NCI-H1694 treated with DMSO at 0.1 percent for 48 hours (cell line): ENCODE data around the gene MT1X.

Source experiments
- DNase-seq: peaks from one replicate; lab custom pipeline; 2025; lab: John Stamatoyannopoulos, UW

MT1X gene

GRCh38 chr16:56681939-56682702, at the start of gene MT1X:
Gene MT1X, plus strand, starts transcription at chr16:56682470. Its CDS starts 71 bp downstream, at chr16:56682541.
- DNase-seq = peak; percentile 83

- DNase-seq = no peak
Measured at GRCh38 chr16:56632848-56633365, 49.4 kb upstream of the MT1X start.

DNA sequence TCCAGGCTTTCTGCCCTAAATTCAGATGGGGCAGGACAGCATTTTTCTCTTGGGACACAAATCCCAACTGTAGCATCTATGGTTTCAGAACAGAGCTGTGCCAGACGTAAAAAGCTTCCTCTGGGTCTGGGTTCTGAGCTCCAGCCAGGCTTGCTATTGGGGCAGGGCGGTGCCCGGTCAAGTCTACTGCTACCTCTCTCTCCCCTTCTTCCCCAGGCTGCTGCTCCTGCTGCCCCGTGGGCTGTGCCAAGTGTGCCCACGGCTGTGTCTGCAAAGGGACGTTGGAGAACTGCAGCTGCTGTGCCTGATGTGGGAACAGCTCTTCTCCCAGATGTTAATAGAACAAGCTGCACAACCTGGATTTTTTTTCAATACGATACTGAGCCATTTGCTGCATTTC, 48.7 kb upstream of the MT1X start:
- DNase-seq = no peak

GRCh38 chr16:56634715-56635440, 47.4 kb upstream of the MT1X start:
- DNase-seq = no peak

DNA sequence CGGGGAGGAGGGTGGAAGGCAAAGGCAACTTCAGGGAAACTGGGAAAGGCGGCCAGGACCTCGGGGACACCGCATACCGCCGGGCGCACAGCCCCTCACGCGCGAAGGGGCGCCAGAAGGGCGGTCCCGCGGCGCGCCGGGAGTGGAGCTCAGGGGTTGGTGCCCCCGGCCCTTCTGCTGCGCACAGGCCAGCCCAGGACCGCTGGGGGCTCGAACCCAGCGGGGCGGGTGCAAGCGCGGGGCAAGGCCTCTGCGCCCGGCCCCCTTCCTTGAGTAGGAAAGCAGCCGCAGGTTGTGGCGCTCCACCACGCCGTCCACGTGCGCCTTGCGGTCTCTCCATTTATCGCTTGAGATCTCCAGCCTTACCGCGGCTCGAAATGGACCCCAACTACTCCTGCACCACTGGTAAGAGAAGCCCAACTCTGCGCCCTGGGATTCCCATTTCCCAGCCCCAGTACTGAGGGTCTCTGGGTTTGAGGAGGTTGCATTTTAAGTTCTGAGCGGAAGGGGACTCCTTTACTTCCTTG, 46.8 kb upstream of the MT1X start:
- no peak for DNase-seq

DNA sequence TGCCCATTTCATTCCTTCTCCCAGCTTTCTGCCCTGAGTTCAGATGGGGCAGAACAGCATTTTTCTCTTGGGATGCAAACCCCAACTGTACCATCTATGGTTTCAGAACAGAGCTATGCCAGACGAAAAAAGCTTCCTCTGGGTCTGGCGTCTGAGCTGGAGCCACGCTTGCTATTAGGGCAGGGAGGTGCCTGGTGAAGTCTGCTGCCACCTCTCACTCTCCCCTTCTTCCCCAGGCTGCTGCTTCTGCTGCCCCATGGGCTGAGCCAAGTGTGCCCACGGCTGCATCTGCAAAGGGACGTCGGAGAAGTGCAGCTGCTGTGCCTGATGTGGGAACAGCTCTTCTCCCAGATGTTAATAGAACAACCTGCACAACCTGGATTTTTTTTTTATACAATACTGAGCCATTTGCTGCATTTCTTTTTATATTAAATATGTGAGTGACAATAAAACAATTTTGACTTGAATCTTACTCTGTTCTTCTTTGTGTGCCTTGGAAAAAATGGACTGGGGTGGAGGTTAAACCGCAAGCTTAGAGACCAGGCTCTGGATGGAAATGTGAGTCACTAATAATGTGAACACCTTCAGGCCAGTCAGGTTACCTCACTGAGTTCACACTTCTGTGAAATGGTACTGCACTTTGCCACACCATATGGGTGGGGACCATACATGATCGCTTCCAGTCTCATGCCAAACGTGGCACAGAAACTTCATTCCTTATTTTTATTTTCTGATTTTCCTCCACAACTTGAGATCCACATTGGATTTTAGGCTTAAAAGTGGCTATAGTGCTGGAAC, 45.5 kb upstream of the MT1X start:
- no peak for DNase-seq

GRCh38 chr16:56637814-56638750, 44.2 kb upstream of the MT1X start, which contains the start of gene MT1A:
Gene MT1A, plus strand, starts transcription at chr16:56638666. Its CDS starts 73 bp downstream, at chr16:56638739.
- no peak for DNase-seq

GRCh38 chr16:56639045-56639444, 43.2 kb upstream of the MT1X start:
- DNase-seq = no peak

GRCh38 chr16:56640076-56640475, 42.2 kb upstream of the MT1X start:
- DNase-seq = no peak

DNA sequence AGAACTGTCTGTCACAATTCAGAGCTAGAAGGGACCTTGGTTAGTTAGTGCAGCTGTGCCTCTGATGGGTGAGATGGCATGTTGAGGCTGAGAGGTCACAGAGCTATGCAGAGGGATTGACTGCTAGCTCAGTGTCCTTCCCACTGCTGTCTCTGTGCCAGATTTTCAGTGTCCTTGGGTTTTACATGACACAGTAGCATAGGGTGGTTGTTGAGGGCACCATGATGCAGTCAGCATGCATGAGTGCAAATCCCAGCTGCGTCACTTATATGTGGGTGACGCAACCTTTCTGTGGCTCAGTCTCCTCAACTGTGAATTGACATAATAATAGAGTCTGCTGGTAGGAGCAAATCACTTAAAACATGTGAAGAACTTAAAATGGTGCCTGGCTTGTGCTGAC, 41.1 kb upstream of the MT1X start:
- no peak for DNase-seq

- no peak for DNase-seq
Measured at GRCh38 chr16:56643080-56643778, 39.0 kb upstream of the MT1X start.

DNA sequence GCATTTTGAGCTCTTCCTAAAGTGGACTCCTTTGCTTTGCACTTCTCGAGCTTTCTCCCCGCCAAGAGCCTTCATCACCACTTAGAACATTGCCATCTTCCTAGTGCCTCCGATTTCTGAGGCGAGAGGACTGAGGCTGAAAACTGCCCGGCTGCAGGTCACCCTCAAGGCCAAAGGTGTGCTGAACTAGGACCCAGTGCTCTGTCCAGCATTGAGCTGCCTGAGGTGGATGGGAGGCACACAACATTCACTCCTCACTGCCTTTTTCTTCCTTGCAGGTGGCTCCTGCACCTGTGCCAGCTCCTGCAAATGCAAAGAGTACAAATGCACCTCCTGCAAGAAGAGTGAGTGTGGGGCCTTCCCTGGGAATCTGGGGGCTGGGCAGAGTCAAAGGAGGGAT, 38.4 kb upstream of the MT1X start:
- DNase-seq = no peak

DNA sequence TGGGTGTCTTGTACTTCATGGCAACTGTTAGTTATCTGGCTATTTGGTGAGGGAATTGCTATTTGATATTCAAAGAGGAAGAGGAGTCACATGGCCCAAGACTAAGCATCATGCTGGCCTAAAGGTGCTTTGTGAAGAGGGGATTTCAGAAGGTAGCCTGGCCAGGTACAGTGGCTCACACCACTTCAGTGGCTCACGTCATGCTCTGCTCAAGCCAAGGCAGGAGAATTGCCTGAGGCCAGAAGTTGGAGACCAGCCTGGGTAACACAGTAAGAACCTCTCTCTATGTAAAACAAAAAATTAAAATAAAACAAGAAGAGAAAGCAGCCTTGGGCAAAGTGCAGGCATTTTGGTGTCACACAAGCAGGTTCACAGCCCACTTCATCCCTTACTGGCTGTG, 37.0 kb upstream of the MT1X start:
- DNase-seq = no peak

DNA sequence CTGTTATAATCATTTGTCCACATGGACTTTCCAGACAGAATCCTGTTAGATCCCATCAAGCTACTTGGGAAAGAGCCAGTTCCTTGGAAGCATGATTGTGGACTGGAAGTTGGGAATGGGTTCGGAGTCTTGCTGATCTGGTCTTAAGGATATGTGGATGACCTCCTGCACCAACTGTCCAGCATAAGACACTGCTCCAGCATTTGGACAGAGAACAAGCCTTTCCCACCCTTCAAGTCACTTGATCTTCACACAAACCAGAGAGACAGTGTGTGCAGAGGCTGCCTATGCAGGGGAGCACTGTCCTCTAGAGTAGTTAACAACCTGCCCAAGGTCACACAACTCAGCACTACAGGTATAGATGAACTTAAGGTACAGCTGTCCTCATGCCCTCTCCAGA, 36.4 kb upstream of the MT1X start:
- no peak for DNase-seq

DNA sequence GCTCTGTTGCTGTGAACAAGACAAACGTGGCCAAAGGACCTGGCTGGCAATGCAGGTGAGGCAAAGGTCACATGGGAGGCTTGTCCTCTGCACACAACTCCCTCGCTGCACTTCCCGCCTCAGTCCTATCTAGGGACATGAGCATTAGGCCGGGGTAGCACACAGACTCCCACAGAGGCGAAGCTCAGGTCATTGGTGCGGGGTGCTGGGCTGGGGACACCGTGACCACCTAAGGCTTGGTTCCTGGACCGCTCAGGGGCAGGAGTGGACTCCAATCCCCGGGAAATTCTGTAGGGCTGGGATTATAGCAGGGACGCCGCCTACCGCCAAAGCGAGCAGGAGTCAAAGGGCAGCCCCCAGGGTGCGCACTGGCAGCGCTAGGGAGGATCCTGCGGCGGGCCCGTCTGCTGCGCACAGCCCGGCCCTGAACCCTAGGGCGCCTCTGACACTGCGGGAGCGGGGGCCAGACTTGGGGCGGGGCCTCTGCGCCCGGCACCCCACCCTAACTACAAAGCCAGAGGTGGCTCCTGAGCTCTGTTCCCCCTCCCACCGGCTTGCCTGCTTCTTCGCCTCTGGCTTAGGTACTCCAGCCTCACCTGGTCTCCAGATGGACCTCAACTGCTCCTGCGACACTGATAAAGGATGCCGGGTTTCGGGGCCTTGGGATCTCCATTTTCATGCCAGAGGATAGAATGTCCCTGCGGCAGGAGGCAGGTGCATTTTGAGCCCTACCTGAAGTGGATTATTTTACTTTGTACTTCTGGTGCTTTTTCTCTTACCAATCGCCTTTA, 34.4 kb upstream of the MT1X start:
- DNase-seq = no peak

- DNase-seq = no peak
Measured at GRCh38 chr16:56649271-56649670, 33.0 kb upstream of the MT1X start.

DNA sequence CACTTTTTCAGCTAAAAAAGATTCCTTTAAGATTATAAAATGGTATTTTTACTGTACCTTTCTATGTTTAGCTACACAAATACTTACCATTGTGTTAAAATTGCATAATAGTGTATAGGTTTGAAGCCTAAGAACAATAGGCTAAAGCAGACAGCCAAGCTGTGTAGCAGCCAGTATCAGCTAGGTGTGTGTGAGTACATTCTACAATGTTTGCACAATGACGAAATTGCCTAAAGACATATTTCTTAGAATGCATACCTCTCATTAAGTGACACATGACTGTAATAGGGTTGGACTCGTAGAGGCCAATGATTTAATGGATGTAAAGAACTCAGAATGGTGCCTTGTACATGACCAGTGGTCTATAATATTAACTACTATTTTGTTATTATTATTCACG, 32.5 kb upstream of the MT1X start:
- no peak for DNase-seq

- no peak for DNase-seq
Measured at GRCh38 chr16:56651586-56651985, 30.7 kb upstream of the MT1X start, which contains the start of gene MT1B. Gene MT1B, plus strand, starts transcription at chr16:56651886. Its CDS starts 68 bp downstream, at chr16:56651954.

- no peak for DNase-seq
Measured at GRCh38 chr16:56652600-56652999, 29.7 kb upstream of the MT1X start.
